WTC11 (cell line): ENCODE results near the gene BICC1. TPM values are rescaled to one million over a fixed set of nuclear protein-coding genes. Genes with fewer than 3 reads are reported as not detected.

ENCODE experiments used
- ATAC-seq: fragments of 200-7000 bp; cut with Tn5 transposase; 2 replicates; pipeline ENCODE4 v1.10.0; 2021; ENCODE audit warnings: mild to moderate bottlenecking, moderate library complexity
- CTCF ChIA-PET: fragments of 300-600 bp; sonication (Branson Sonifier 250); formaldehyde crosslinking; loops from one replicate; lab custom pipeline; 2021; ENCODE audit warnings: antibody characterized with exemption; lab: Charles Lee
- POLR2A ChIA-PET: fragments of 350-600 bp; sonication (Branson Sonifier 250); formaldehyde crosslinking; loops from one replicate; lab custom pipeline; 2021; ENCODE audit warnings: antibody characterized with exemption; lab: Charles Lee
- DNase-seq: peaks from one replicate; pipeline ENCODE4 v3.0.0; 2021; ENCODE audit warnings: low spot score
- H3K27ac Mint-ChIP-seq: 2 replicates; pipeline ENCODE4 v1.8.0; 2021; ENCODE audit warnings: mixed read lengths
- H3K27me3 Mint-ChIP-seq: 2 replicates; pipeline ENCODE4 v1.8.0; 2021; ENCODE audit warnings: low read depth, mild to moderate bottlenecking, moderate library complexity, mixed read lengths
- H3K36me3 Mint-ChIP-seq: 2 replicates; pipeline ENCODE4 v1.8.0; 2021; ENCODE audit warnings: mixed read lengths
- H3K4me1 Mint-ChIP-seq: 2 replicates; pipeline ENCODE4 v1.8.0; 2022; ENCODE audit warnings: mixed read lengths
- H3K4me3 Mint-ChIP-seq: 2 replicates; pipeline ENCODE4 v1.8.0; 2021; ENCODE audit warnings: mild to moderate bottlenecking, moderate library complexity, mixed read lengths
- H3K9me3 Mint-ChIP-seq: 2 replicates; pipeline ENCODE4 v1.8.0; 2021; ENCODE audit warnings: mixed read lengths
- ATF1 ChIP-seq: sonication (generic); formaldehyde crosslinking; IDR thresholded peaks from 2 replicates; pipeline ENCODE4 v1.8.1; 2023; ENCODE audit warnings: mild to moderate bottlenecking, moderate library complexity, missing genetic modification reagents
- CREB1 ChIP-seq: sonication (generic); formaldehyde crosslinking; IDR thresholded peaks from 2 replicates; pipeline ENCODE4 v1.8.0; 2023; ENCODE audit warnings: mild to moderate bottlenecking, missing genetic modification reagents
- CREM ChIP-seq: sonication (generic); formaldehyde crosslinking; IDR thresholded peaks from 2 replicates; pipeline ENCODE4 v1.8.1; 2022; ENCODE audit warnings: mild to moderate bottlenecking, missing genetic modification reagents, moderate library complexity
- E2F4 ChIP-seq: sonication (generic); formaldehyde crosslinking; IDR thresholded peaks from 2 replicates; pipeline ENCODE4 v1.8.1; 2022; ENCODE audit warnings: low read depth, mild to moderate bottlenecking, moderate library complexity, missing genetic modification reagents, borderline replicate concordance
- FOXJ3 ChIP-seq: sonication (generic); formaldehyde crosslinking; IDR thresholded peaks from 2 replicates; pipeline ENCODE4 v1.9.0; 2021; ENCODE audit warnings: missing genetic modification reagents, mild to moderate bottlenecking, borderline replicate concordance
- FOXP4 ChIP-seq: sonication (generic); formaldehyde crosslinking; IDR thresholded peaks from 2 replicates; pipeline ENCODE4 v1.8.0; 2022; ENCODE audit warnings: mild to moderate bottlenecking, missing genetic modification reagents
- GTF2I ChIP-seq: fragments of 250-450 bp; sonication (Bioruptor Pico); conservative IDR thresholded peaks from 2 replicates; pipeline ENCODE4 v1.4.0; 2021; ENCODE audit warnings: mild to moderate bottlenecking
- HMGA2 ChIP-seq: fragments of 250-450 bp; sonication (Bioruptor Pico); IDR thresholded peaks from 2 replicates; pipeline ENCODE4 v1.4.0; 2021; ENCODE audit warnings: mild to moderate bottlenecking, moderate library complexity
- KAT7 ChIP-seq: sonication (generic); formaldehyde crosslinking; IDR thresholded peaks from 2 replicates; pipeline ENCODE4 v1.8.1; 2023; ENCODE audit warnings: missing genetic modification reagents, mild to moderate bottlenecking, borderline replicate concordance
- NR3C1 ChIP-seq: sonication (generic); formaldehyde crosslinking; conservative IDR thresholded peaks from 2 replicates; pipeline ENCODE4 v1.8.1; 2023; ENCODE audit warnings: low read depth, mild to moderate bottlenecking, missing genetic modification reagents
- PRRX2 ChIP-seq: fragments of 250-450 bp; sonication (Bioruptor Pico); IDR thresholded peaks from 2 replicates; pipeline ENCODE4 v1.8.0; 2021; ENCODE audit warnings: mild to moderate bottlenecking
- USF1 ChIP-seq: sonication (generic); formaldehyde crosslinking; IDR thresholded peaks from 2 replicates; pipeline ENCODE4 v1.8.0; 2022; ENCODE audit warnings: mild to moderate bottlenecking, missing genetic modification reagents
- total RNA-seq: library from RNA; stranded (reverse); gene quantifications from 3 replicates; pipeline ENCODE4 v1.2.3, GENCODE V29; 2021
- TF ChIP-seq, protein P1 (sequence below): sonication (generic); formaldehyde crosslinking; conservative IDR thresholded peaks from 2 replicates; pipeline ENCODE4 v1.8.1; 2023; ENCODE audit warnings: mild to moderate bottlenecking, low read depth, missing genetic modification reagents, moderate library complexity
- TF ChIP-seq, protein P2 (sequence below): sonication (generic); formaldehyde crosslinking; IDR thresholded peaks from 2 replicates; pipeline ENCODE4 v1.8.0; 2022; ENCODE audit warnings: missing genetic modification reagents
- TF ChIP-seq, protein P3 (sequence below): sonication (generic); formaldehyde crosslinking; IDR thresholded peaks from 2 replicates; pipeline ENCODE4 v1.8.1; 2023; ENCODE audit warnings: mild to moderate bottlenecking, missing genetic modification reagents, moderate library complexity

Gene BICC1
- total RNA-seq, 1 experiment from 2014 or later = 0.61 TPM

DNA sequence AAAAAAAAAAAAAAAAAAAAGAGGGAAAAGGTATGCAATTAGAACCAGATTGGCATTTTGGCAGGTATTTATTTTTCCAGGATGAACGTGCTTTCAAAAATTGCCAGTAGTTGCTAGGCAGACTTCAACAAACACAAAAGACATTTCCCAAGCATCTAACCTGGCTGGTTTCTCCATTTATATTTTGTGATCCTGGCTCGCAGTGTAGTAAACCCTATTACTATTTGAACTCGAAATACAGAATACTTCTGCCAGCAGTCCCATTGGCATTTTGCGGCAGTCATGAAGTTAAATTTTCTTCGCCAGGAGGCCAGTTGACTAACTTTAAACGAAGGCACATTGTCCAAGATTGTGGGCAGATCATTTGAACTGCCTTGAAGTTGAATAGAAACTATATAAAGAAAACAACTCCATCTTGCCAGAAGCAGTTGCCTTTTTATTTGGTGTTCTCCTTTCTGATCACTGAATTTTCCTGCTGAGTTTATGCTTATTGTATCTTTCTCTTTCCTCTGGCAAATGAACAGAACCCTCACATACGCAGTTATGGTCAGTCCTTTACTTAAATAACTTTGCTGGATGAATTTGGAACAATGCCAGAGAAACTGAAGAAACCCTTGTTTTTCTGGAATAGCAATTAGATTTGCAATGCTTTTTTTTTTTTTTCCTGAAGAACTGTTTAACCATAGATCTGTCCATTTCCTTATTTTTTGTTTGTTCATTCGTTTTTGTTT, 132.9 kb downstream of the BICC1 start (continued):
- TF ChIP-seq, protein P1, sequence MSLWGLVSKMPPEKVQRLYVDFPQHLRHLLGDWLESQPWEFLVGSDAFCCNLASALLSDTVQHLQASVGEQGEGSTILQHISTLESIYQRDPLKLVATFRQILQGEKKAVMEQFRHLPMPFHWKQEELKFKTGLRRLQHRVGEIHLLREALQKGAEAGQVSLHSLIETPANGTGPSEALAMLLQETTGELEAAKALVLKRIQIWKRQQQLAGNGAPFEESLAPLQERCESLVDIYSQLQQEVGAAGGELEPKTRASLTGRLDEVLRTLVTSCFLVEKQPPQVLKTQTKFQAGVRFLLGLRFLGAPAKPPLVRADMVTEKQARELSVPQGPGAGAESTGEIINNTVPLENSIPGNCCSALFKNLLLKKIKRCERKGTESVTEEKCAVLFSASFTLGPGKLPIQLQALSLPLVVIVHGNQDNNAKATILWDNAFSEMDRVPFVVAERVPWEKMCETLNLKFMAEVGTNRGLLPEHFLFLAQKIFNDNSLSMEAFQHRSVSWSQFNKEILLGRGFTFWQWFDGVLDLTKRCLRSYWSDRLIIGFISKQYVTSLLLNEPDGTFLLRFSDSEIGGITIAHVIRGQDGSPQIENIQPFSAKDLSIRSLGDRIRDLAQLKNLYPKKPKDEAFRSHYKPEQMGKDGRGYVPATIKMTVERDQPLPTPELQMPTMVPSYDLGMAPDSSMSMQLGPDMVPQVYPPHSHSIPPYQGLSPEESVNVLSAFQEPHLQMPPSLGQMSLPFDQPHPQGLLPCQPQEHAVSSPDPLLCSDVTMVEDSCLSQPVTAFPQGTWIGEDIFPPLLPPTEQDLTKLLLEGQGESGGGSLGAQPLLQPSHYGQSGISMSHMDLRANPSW = no peak
- TF ChIP-seq, protein P2, sequence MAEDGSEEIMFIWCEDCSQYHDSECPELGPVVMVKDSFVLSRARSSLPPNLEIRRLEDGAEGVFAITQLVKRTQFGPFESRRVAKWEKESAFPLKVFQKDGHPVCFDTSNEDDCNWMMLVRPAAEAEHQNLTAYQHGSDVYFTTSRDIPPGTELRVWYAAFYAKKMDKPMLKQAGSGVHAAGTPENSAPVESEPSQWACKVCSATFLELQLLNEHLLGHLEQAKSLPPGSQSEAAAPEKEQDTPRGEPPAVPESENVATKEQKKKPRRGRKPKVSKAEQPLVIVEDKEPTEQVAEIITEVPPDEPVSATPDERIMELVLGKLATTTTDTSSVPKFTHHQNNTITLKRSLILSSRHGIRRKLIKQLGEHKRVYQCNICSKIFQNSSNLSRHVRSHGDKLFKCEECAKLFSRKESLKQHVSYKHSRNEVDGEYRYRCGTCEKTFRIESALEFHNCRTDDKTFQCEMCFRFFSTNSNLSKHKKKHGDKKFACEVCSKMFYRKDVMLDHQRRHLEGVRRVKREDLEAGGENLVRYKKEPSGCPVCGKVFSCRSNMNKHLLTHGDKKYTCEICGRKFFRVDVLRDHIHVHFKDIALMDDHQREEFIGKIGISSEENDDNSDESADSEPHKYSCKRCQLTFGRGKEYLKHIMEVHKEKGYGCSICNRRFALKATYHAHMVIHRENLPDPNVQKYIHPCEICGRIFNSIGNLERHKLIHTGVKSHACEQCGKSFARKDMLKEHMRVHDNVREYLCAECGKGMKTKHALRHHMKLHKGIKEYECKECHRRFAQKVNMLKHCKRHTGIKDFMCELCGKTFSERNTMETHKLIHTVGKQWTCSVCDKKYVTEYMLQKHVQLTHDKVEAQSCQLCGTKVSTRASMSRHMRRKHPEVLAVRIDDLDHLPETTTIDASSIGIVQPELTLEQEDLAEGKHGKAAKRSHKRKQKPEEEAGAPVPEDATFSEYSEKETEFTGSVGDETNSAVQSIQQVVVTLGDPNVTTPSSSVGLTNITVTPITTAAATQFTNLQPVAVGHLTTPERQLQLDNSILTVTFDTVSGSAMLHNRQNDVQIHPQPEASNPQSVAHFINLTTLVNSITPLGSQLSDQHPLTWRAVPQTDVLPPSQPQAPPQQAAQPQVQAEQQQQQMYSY (CRISPR knock-in tag) = no peak
- TF ChIP-seq KAT7 (CRISPR knock-in tag) (no peak), FOXJ3 (CRISPR knock-in tag) (no peak), HMGA2 (CRISPR knock-in tag) (no peak), USF1 (CRISPR knock-in tag) (no peak)
- TF ChIP-seq, protein P3, sequence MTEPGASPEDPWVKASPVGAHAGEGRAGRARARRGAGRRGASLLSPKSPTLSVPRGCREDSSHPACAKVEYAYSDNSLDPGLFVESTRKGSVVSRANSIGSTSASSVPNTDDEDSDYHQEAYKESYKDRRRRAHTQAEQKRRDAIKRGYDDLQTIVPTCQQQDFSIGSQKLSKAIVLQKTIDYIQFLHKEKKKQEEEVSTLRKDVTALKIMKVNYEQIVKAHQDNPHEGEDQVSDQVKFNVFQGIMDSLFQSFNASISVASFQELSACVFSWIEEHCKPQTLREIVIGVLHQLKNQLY (CRISPR knock-in tag) = no peak

DNA sequence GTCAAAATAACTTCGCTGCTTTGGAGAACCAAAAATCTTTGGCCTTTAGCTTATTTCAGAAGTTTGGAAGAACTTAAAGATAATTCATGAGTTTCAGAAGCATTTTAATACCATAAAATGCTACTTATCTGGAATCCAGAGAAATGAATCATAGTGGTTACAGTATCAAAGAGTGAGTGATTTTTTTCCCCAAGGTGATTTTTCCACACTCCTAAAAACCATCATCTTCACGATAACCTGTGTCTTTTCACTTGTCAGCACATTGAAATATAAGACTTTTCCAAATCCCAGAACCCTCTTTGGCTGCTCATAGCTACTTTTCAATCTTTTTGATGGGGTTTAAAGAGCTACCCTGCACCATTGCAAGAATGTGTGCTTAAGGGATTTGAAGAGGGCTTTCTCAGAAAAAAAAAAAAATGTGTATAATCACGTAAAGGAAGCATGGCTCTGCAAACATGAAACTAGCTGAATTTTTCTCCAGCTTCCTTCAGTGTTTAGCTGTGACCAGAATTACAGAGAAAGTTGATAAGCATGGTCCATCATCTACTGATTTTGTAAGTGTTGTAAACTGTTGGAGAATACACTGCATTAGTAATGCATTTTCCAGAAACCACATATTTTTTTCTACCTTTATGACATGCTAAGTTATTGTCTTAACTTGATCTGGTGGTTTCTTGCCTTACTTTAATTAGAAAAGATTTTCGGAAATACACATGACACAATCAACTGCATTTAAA, 134.9 kb downstream of the BICC1 start:
- no peak overlapping the region for H3K27ac Mint-ChIP-seq
- H3K36me3 Mint-ChIP-seq = no peaks in the 10 kb centered on the region
- CTCF ChIA-PET = no interaction called here
- no peaks in the 10 kb centered on the region for H3K9me3 Mint-ChIP-seq
- H3K4me3 Mint-ChIP-seq = no peak overlapping the region
- TF ChIP-seq GTF2I (CRISPR knock-in tag) (no peak), NR3C1 (CRISPR knock-in tag) (no peak)
- POLR2A ChIA-PET = no interaction called here
- no peaks in the 10 kb centered on the region for H3K27me3 Mint-ChIP-seq
- no peak for DNase-seq
- no peak for ATAC-seq
- peaks cover 11% of the 10 kb centered on the region for H3K4me1 Mint-ChIP-seq

DNA sequence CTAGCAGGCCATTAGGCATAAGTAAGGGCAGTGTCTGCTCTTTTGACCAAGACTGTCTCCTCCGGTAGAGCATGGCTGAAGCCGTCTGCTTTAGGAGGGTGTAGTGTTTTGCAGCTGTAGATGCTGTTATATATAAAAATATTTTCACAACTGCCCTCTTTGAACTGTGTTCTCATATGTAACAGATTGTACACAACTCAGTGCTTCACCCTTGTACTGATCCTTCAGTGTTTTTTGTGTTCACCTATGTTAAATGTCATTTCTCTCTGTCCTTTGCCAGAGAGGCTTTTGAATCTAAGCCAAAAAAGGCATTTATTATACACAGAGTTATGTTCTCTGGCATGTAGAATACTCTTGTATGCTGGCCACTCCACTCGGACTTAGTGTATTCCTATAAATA, 135.5 kb downstream of the BICC1 start:
- Mint-ChIP-seq H3K27me3 (no peaks in the 10 kb centered on the region), H3K4me1 (peaks cover 11% of the 10 kb centered on the region), H3K9me3 (no peaks in the 10 kb centered on the region), H3K36me3 (no peaks in the 10 kb centered on the region), H3K27ac (no peak overlapping the region), H3K4me3 (no peak overlapping the region)
- no peak for DNase-seq
- ChIA-PET CTCF (no interaction called here), POLR2A (no interaction called here)
- no peak for ATAC-seq
- TF ChIP-seq E2F4 (CRISPR knock-in tag) (no peak), CREB1 (no peak), KAT7 (CRISPR knock-in tag) (no peak), CREM (no peak), ATF1 (CRISPR knock-in tag) (no peak), PRRX2 (no peak), FOXP4 (CRISPR knock-in tag) (no peak), HMGA2 (CRISPR knock-in tag) (no peak)
- TF ChIP-seq, protein P2 (CRISPR knock-in tag) = no peak
